NCI-H2171 (cell line): ENCODE measurements around the gene GRHL1.
"Not testable (repeated sequence)": the region's sequence is repeated elsewhere in the genome, so short reads cannot be mapped to it uniquely, and the experiment has no call there.

ENCODE experiments used
- DNase-seq: peaks from one replicate; lab custom pipeline; 2025; lab: John Stamatoyannopoulos, UW

The GRHL1 gene

GRCh38 chr2:9951522-9952285 is at the start of gene GRHL1:
GRHL1 (plus strand) TSS chr2:9951693; CDS start chr2:9951834, 141 bp downstream.
- DNase-seq, result peak; percentile 97

- DNase-seq, result no peak
These were observed 46.1 kb upstream of the GRHL1 start for GRCh38 chr2:9905413-9905812.

GRCh38 chr2:9907402-9907801 is 44.1 kb upstream of the GRHL1 start:
- no peak for DNase-seq

GRCh38 chr2:9908639-9909038 is 42.9 kb upstream of the GRHL1 start:
- no peak for DNase-seq

GRCh38 chr2:9909106-9909505 is 42.4 kb upstream of the GRHL1 start:
- no peak for DNase-seq

- DNase-seq, result no peak
These were observed 40.8 kb upstream of the GRHL1 start for GRCh38 chr2:9910699-9911098.

GRCh38 chr2:9912468-9912867 is 39.0 kb upstream of the GRHL1 start:
- DNase-seq, result no peak

- DNase-seq, result no peak
These were observed 37.0 kb upstream of the GRHL1 start for GRCh38 chr2:9914384-9915065.

- no peak for DNase-seq
These were observed 33.2 kb upstream of the GRHL1 start for GRCh38 chr2:9918275-9918674.

GRCh38 chr2:9919512-9919911 is 32.0 kb upstream of the GRHL1 start:
- no peak for DNase-seq

GRCh38 chr2:9927020-9927419 is 24.5 kb upstream of the GRHL1 start:
- DNase-seq, result not testable (repeated sequence)

- no peak for DNase-seq
These were observed 14.2 kb upstream of the GRHL1 start for GRCh38 chr2:9937258-9937657.

GRCh38 chr2:9937968-9938367 is 13.5 kb upstream of the GRHL1 start:
- no peak for DNase-seq

GRCh38 chr2:9939587-9940485 is 11.7 kb upstream of the GRHL1 start:
- DNase-seq, result no peak

- DNase-seq, result no peak
These were observed 10.1 kb upstream of the GRHL1 start for GRCh38 chr2:9941196-9941995.

- DNase-seq, result no peak
These were observed 9.5 kb upstream of the GRHL1 start for GRCh38 chr2:9941996-9942390.

GRCh38 chr2:9944330-9944758 is 7.1 kb upstream of the GRHL1 start:
- no peak for DNase-seq

GRCh38 chr2:9945596-9945995 is 5.9 kb upstream of the GRHL1 start:
- DNase-seq, result no peak

GRCh38 chr2:9946076-9946475 is 5.4 kb upstream of the GRHL1 start:
- no peak for DNase-seq

GRCh38 chr2:9946818-9947217 is 4.7 kb upstream of the GRHL1 start:
- DNase-seq, result no peak

- DNase-seq, result no peak
These were observed 2.8 kb upstream of the GRHL1 start for GRCh38 chr2:9948721-9949120.
